Neural cell (in vitro differentiated cells): Measurements from ENCODE around the gene LTBP1.

Experiments
- EP300 ChIP-seq: fragments of 450-650 bp; conservative IDR thresholded peaks from 2 replicates; pipeline ENCODE4 v1.6.1; 2014; ENCODE audit warnings: antibody characterized with exemption, mild to moderate bottlenecking, moderate library complexity; ENCODE audit not compliant: poor library complexity, severe bottlenecking
- EZH2 ChIP-seq: fragments of 200-600, 300-800 bp; shearing (Covaris generic), sonication (generic); IDR thresholded peaks from 2 replicates; pipeline ENCODE4 v1.6.1; 2014; ENCODE audit warnings: antibody characterized with exemption, low read length, borderline replicate concordance, mild to moderate bottlenecking; ENCODE audit not compliant: insufficient read depth, poor library complexity, severe bottlenecking
- MXI1 ChIP-seq: fragments of 450-650 bp; conservative IDR thresholded peaks from 2 replicates; pipeline ENCODE4 v1.6.1; 2014; ENCODE audit warnings: antibody characterized with exemption, mild to moderate bottlenecking; ENCODE audit not compliant: poor library complexity, severe bottlenecking
- POLR2AphosphoS5 ChIP-seq: IDR thresholded peaks from 2 replicates; pipeline ENCODE4 v1.6.1; 2012
- TF ChIP-seq, protein P1 (sequence below): fragments of 450-650 bp; IDR thresholded peaks from 2 replicates; pipeline ENCODE4 v1.5.1; 2014; ENCODE audit warnings: antibody characterized with exemption, mild to moderate bottlenecking, moderate library complexity; ENCODE audit not compliant: poor library complexity, severe bottlenecking
- TF ChIP-seq, protein P2 (sequence below): IDR thresholded peaks from 2 replicates; pipeline ENCODE4 v1.6.1; 2012; ENCODE audit warnings: borderline replicate concordance

- TF ChIP-seq, protein P1, sequence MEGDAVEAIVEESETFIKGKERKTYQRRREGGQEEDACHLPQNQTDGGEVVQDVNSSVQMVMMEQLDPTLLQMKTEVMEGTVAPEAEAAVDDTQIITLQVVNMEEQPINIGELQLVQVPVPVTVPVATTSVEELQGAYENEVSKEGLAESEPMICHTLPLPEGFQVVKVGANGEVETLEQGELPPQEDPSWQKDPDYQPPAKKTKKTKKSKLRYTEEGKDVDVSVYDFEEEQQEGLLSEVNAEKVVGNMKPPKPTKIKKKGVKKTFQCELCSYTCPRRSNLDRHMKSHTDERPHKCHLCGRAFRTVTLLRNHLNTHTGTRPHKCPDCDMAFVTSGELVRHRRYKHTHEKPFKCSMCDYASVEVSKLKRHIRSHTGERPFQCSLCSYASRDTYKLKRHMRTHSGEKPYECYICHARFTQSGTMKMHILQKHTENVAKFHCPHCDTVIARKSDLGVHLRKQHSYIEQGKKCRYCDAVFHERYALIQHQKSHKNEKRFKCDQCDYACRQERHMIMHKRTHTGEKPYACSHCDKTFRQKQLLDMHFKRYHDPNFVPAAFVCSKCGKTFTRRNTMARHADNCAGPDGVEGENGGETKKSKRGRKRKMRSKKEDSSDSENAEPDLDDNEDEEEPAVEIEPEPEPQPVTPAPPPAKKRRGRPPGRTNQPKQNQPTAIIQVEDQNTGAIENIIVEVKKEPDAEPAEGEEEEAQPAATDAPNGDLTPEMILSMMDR: no peak
- TF ChIP-seq POLR2AphosphoS5: no peak
- TF ChIP-seq MXI1: no peak
- no peak for TF ChIP-seq EZH2
- TF ChIP-seq, protein P2, sequence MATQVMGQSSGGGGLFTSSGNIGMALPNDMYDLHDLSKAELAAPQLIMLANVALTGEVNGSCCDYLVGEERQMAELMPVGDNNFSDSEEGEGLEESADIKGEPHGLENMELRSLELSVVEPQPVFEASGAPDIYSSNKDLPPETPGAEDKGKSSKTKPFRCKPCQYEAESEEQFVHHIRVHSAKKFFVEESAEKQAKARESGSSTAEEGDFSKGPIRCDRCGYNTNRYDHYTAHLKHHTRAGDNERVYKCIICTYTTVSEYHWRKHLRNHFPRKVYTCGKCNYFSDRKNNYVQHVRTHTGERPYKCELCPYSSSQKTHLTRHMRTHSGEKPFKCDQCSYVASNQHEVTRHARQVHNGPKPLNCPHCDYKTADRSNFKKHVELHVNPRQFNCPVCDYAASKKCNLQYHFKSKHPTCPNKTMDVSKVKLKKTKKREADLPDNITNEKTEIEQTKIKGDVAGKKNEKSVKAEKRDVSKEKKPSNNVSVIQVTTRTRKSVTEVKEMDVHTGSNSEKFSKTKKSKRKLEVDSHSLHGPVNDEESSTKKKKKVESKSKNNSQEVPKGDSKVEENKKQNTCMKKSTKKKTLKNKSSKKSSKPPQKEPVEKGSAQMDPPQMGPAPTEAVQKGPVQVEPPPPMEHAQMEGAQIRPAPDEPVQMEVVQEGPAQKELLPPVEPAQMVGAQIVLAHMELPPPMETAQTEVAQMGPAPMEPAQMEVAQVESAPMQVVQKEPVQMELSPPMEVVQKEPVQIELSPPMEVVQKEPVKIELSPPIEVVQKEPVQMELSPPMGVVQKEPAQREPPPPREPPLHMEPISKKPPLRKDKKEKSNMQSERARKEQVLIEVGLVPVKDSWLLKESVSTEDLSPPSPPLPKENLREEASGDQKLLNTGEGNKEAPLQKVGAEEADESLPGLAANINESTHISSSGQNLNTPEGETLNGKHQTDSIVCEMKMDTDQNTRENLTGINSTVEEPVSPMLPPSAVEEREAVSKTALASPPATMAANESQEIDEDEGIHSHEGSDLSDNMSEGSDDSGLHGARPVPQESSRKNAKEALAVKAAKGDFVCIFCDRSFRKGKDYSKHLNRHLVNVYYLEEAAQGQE: no peak
- TF ChIP-seq EP300: no peak
Observed at GRCh38 chr2:33013684-33014110, 66.9 kb downstream of the LTBP1 start.
